Measurements from ENCODE around the gene RAB23. TPM values are rescaled to one million over a fixed set of nuclear protein-coding genes. Genes with fewer than 3 reads are reported as not detected.

The RAB23 gene
- total and polyA plus RNA-seq, 2 of the 8 experiments (the other 6 are each of a cell fraction or from before 2014, with no cell fraction given): 6.5 to 17.2 TPM

- Histone ChIP-seq H3K36me3 (ENCODE audit: control insufficient read depth in 2 of 4, insufficient read depth in 4 of 4, low read length in 3 of 4) (peaks cover 0 to 4% (median 0%) of the 10 kb centered on the region in 4 experiments; a peak in 1 of 8 replicates), H4K20me1 (replicated peaks in 1 of 2; ENCODE audit: control insufficient read depth in 1 of 2, insufficient read depth in 2 of 2, low read length in 2 of 2) (peaks cover 5 to 9% of the 10 kb centered on the region in 2 experiments), H4K91ac (replicated peaks; ENCODE audit: insufficient read length, low read length) (no peak overlapping the region), H2AFZ (ENCODE audit: low read length) (no peak overlapping the region), H2BK12ac (ENCODE audit: low read depth, low read length) (no peak overlapping the region), H4K8ac (ENCODE audit: extremely low read depth, insufficient read depth, low read length) (no peak overlapping the region), H2AK5ac (ENCODE audit: low read depth, low read length) (no peak overlapping the region), H3K27me3 (replicated peaks in 1 of 4; ENCODE audit: control insufficient read depth in 3 of 4, extremely low read depth in 1 of 4, insufficient read depth in 3 of 4, low read length in 3 of 4) (no peaks in the 10 kb centered on the region), H3K4ac (replicated peaks; ENCODE audit: insufficient read length, low read depth, low read length) (no peak overlapping the region), H2BK20ac (ENCODE audit: low read length) (no peak overlapping the region), H3K14ac (ENCODE audit: insufficient read length) (no peak overlapping the region), H3K27ac (ENCODE audit: low read depth, low read length) (no peak overlapping the region), H3K79me2 (ENCODE audit: control insufficient read depth in 1 of 2, insufficient read depth in 2 of 2, low read length in 2 of 2) (peaks cover 3 to 98% of the 10 kb centered on the region in 2 experiments; a peak in 3 of 4 replicates), H3K23me2 (ENCODE audit: low read depth, low read length) (peaks cover 3% of the 10 kb centered on the region; the same call in 1 of the 2 replicates), H4K5ac (ENCODE audit: insufficient read length, low read depth, low read length) (no peak overlapping the region), H2BK5ac (ENCODE audit: low read depth, low read length) (no peak overlapping the region), H3K9ac (replicated peaks in 1 of 4; ENCODE audit: extremely low read depth in 1 of 4, low read depth in 3 of 4, low read length in 3 of 4) (no peak overlapping the region), H2BK120ac (replicated peaks; ENCODE audit: low read depth, low read length) (no peak overlapping the region), H3K79me1 (ENCODE audit: low read depth, low read length) (peaks cover 5% of the 10 kb centered on the region; the same call in 1 of the 2 replicates), H2BK15ac (ENCODE audit: low read length) (no peak overlapping the region), H3K56ac (replicated peaks; ENCODE audit: insufficient read length, low read depth, low read length) (no peak overlapping the region), H3K4me3 (ENCODE audit: extremely low read depth in 1 of 4, insufficient read depth in 2 of 4, low read depth in 3 of 4, low read length in 4 of 4) (no peak overlapping the region), H3K4me1 (replicated peaks in 1 of 4; ENCODE audit: control insufficient read depth in 3 of 4, insufficient read depth in 4 of 4, low read length in 3 of 4) (no peaks in the 10 kb centered on the region), H3K18ac (ENCODE audit: extremely low read depth, low read length) (no peak overlapping the region), H3K23ac (ENCODE audit: insufficient read length) (no peak overlapping the region), H3K9me3 (ENCODE audit: insufficient read depth in 2 of 2, low read depth in 1 of 2, low read length in 1 of 2) (0 out of 4 replicates have a peak, but pooled peaks cover 0 to 5% of the 10 kb centered on the region in 2 experiments), H3K4me2 (ENCODE audit: insufficient read depth in 1 of 2, low read depth in 2 of 2, low read length in 2 of 2) (no peak overlapping the region)
- WGBS, 2 experiments (ENCODE audit: extremely low coverage in 1 of 2, insufficient coverage in 1 of 2, insufficient read length in 1 of 2, insufficient replicate concordance in 2 of 2, low coverage in 1 of 2, low lambda C conversion rate in 2 of 2, missing lambda C conversion rate in 1 of 2): 89% methylated on average over 7 of the region's 7 CpGs; no CpG with 5 or more reads in 1 of the 2 experiments
- CTCF ChIA-PET (ENCODE audit: partially characterized antibody): interaction anchor here (1.2 kb wide), 1 partner anchor 101 kb away, joined by 4 read pairs; the partner anchor contains the start of gene PRIM2
- POLR2A ChIA-PET (ENCODE audit: partially characterized antibody): no interaction called here
- FAIRE-seq (no peak), DNase-seq (ENCODE audit: low read depth in 1 of 2, low spot score in 2 of 2) (no peak)
- no peak for TF ChIP-seq ASH2L (IDR thresholded peaks at IDR 0.05; ENCODE audit: low read length)
- TF ChIP-seq CBX5 (IDR thresholded peaks at IDR 0.05; ENCODE audit: low read depth, low read length): no peak
- TF ChIP-seq GABPA (IDR thresholded peaks at IDR 0.05; ENCODE audit: borderline replicate concordance, insufficient read depth, low read length): no peak
- TF ChIP-seq JUND (IDR thresholded peaks at IDR 0.05; ENCODE audit: low read length): no peak
- no peak for TF ChIP-seq SIN3A (conservative IDR thresholded peaks at IDR 0.05 in 1 of 2, IDR thresholded peaks at IDR 0.05 in 1 of 2; ENCODE audit: low read depth in 1 of 2, low read length in 2 of 2)
- no peak for TF ChIP-seq SP4 (IDR thresholded peaks at IDR 0.05; ENCODE audit: low read length)
- no peak for TF ChIP-seq SAP30 (IDR thresholded peaks at IDR 0.05; ENCODE audit: insufficient read depth, insufficient replicate concordance, low read length)
- no peak for TF ChIP-seq TCF12 (IDR thresholded peaks at IDR 0.05; ENCODE audit: low read depth, low read length)
- no peak for TF ChIP-seq CHD2 (IDR thresholded peaks at IDR 0.05; ENCODE audit: low read length)
- no peak for TF ChIP-seq EP300 (IDR thresholded peaks at IDR 0.05; ENCODE audit: borderline replicate concordance in 1 of 2, low read depth in 2 of 2, low read length in 2 of 2)
- no peak for TF ChIP-seq TBP (IDR thresholded peaks at IDR 0.05; ENCODE audit: low read depth, low read length)
- no peak for TF ChIP-seq EGR1 (IDR thresholded peaks at IDR 0.05; ENCODE audit: borderline replicate concordance, low read depth, low read length)
Measured at GRCh38 chr6:57216235-57217101, 5.6 kb downstream of the RAB23 start.
